Brain microvascular endothelial cell (primary cell): ENCODE results near the gene KIRREL2.

ENCODE experiments used
- DNase-seq: peaks from one replicate; pipeline ENCODE4 v3.0.0-alpha.2; 2020
- H3K27ac ChIP-seq: fragments of 250-450 bp; sonication (Bioruptor Pico); 2 replicates; pipeline ENCODE4 v1.5.1; 2020; ENCODE audit warnings: mild to moderate bottlenecking, moderate library complexity
- H3K27me3 ChIP-seq: fragments of 250-450 bp; sonication (Bioruptor Pico); replicated peaks from 2 replicates; pipeline ENCODE4 v1.5.1; 2020; ENCODE audit warnings: mild to moderate bottlenecking
- H3K36me3 ChIP-seq: fragments of 250-450 bp; sonication (Bioruptor Pico); replicated peaks from 2 replicates; pipeline ENCODE4 v1.5.1; 2020; ENCODE audit warnings: mild to moderate bottlenecking
- H3K4me3 ChIP-seq: 2 replicates; pipeline ENCODE4 v1.5.1; 2011; ENCODE audit warnings: low read depth, mild to moderate bottlenecking, control low read depth, low read length, moderate library complexity
- CTCF ChIP-seq: IDR thresholded peaks from 2 replicates; pipeline ENCODE4 v1.5.1; 2011; ENCODE audit warnings: low read depth, mild to moderate bottlenecking, moderate library complexity, low read length, control low read depth, inconsistent platforms; ENCODE audit errors: missing control alignments
- in situ Hi-C: cut with HindIII; loops from 2 replicates; pipeline ENCODE4 v1.10.0; 2017; ENCODE audit warnings: low sequenced_read_pairs, low pct_ligation_motif_present

The KIRREL2 gene

DNA sequence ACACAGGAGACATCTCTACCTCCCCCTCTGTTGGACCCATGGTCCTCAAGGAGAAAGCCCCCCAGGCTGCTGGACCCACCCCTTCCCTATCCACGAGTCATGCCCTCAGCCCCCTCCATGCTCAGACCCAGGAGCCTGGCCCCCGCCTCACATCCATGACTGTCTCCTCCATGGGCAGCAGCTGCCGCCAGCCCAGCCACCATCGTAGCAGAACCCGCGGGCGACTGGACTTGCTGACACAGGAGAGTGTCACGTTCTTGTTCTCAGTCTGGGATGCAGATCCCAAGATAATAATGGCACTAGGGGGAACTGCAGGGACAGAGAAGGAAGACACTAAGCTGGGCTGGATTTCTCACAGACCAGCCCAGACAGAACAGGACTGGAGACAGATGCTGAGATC, 8.2 kb upstream of the KIRREL2 start:
- no peak for TF ChIP-seq CTCF
- in situ Hi-C loops: no loop called here
- Histone ChIP-seq H3K27ac (no peak overlapping the region), H3K27me3 (peaks cover 44% of the 10 kb centered on the region), H3K4me3 (no peak overlapping the region), H3K36me3 (no peaks in the 10 kb centered on the region)
- no peak for DNase-seq

DNA sequence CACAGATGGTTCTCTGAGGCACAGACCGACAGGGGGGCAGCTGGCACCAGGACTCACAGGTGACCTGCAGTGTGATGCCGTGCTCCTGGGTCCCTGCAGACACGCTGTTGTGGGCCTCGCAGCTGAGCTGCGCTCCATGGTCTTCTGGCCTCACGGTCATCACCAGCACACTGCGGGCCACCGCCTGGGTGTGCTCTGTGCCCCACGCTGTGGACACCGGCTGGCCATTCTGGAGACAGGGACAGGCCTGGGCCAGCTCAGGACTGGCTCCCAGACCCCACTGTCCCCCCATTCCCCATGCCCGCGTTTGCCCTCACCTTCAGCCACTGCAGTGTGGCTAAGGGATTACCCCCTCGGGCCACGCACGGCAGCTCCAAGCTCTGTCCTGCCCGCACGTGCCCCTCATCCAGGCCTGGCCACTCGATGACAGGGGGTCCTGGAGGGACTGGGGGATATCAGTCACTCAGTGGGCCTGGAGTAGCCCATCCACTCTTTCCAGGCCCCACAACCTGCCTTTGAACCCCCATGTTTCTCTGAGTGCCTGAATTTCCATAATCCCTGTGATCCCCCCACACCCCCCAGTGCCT, 7.7 kb upstream of the KIRREL2 start:
- in situ Hi-C loops: no loop called here
- Histone ChIP-seq H3K27ac (no peak overlapping the region), H3K27me3 (peaks cover 41% of the 10 kb centered on the region), H3K36me3 (no peaks in the 10 kb centered on the region), H3K4me3 (no peak overlapping the region)
- no peak for DNase-seq
- TF ChIP-seq CTCF: no peak

DNA sequence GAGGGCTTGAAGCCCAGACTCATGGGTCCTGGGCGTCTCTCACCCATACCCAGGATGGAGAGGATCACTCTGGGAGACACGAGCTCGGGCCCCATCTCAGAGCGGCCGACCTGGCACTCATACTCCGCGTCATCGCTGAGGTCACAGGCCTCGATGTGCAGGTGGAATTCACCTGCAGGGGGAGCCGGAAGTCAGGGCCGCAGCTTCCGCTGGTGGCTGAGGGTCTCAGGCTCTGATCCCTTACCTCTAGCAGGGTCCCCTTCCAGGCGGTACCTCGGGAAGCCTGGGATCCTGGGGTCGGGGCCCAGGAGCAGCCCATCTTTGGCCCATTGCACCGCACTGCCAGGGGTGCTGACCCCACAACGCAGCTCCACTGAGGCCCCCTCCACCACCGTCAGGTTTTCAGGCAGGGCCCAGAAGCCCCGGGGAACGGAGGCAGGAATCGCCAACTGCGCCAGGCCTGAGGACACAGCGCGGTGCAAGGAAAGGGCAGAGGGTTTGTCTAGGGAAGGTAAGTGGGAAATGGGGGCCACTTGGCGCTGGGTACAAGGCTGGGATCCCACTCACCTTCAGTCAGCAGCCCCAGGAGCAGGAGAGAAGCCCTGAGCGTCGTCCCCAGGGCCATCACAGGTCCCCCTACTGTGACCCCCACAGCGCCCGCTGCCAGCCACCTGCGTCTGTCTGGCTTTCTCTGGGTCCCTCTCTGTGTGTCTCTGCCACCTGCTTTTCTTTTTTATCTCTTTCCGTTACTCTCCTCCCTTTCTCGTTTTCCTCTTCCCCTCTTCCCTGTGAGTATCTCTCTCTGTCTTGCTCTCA, 5.3 kb upstream of the KIRREL2 start:
- in situ Hi-C loops: no loop called here
- no peaks in the 10 kb centered on the region for H3K36me3 ChIP-seq
- no peak for TF ChIP-seq CTCF
- no peak overlapping the region for H3K27ac ChIP-seq
- H3K27me3 ChIP-seq: peaks cover 35% of the 10 kb centered on the region
- DNase-seq: no peak
- H3K4me3 ChIP-seq: no peak overlapping the region

DNA sequence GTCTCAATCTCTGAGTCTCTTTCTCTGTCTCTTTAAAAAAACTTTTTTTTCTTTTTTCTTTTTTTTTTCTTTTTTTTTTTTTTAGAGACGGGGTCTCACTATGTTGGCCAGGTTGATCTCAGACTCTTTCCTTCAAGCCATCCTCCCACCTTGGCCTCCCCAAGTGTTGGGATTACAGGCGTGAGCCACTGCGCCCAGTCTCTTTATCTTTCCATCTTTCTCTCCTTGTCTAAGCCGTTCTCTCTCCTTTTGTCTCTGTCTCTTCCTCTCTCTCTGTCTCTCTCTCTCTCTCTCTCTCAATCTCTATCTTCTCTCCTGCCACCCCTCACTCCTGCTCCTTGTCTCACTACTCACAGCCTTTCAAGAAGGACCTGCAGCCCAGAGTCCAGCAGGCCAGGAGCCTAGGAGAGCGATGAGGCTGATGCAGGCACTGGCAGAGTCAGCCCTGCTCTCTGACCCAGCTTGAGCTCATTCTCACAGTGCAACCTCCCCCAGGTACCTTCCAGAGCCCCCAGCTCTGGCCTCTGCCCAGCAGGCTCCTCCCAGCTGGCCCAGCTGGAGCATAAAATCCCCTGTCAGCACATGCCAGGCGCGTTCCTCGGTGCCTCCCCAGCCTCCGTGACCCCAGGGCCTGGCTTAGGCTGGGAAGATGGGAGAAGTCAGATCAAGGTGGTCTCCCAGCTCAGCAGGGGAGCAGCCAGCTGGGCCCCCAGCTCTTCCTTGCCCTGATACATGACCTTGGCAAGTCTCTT, 4.5 kb upstream of the KIRREL2 start, which contains the start of gene NPHS1:
Gene NPHS1, minus strand, starts transcription at position 476 of the 752 bp plus-strand sequence. CDS start 667 bp downstream, outside the sequence.
- TF ChIP-seq CTCF: no peak
- H3K36me3 ChIP-seq: no peaks in the 10 kb centered on the region
- in situ Hi-C loops: no loop called here
- H3K4me3 ChIP-seq: no peak within 1 kb of the TSS
- DNase-seq: no peak
- H3K27me3 ChIP-seq: peaks cover 43% of the 10 kb centered on the region
- H3K27ac ChIP-seq: no peak within 1 kb of the TSS

DNA sequence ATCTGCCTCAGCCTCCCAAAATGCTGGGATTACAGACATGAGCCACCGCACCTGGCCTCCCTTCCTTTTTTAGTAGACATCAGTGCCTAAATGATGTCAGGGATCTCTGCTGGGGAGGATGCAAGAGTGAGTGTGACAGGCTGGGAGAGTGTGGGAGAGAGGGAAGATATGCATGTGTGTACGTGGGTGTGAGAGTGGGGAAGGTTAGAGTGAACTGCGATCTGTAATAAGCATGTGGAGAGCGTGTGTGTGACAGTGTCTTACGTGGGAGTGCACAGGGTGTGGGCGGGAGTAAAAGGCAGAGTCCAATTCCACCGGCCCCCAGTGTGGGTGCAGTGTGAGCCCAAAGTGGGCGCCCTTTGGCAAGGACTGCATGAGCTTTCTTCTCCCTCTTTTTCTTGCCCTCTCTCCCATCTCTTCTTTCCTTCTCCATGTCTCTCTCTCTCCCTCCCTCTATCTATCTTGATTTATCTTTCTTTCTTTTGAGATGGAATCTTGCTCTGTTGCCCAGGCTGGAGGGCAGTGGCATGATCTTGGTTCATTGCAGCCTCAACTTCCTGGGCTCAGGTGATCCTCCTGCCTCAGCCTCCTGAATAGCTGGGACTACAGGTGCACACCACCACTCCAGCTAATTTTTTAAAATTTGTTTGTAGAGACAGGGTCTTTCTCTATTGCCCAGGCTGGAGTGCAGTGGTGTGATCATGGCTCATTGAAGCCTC, 3.5 kb upstream of the KIRREL2 start:
- H3K36me3 ChIP-seq: no peaks in the 10 kb centered on the region
- DNase-seq: no peak
- H3K27me3 ChIP-seq: peaks cover 44% of the 10 kb centered on the region
- no peak for TF ChIP-seq CTCF
- in situ Hi-C loops: no loop called here
- H3K27ac ChIP-seq: no peak overlapping the region
- no peak overlapping the region for H3K4me3 ChIP-seq
